Measurements from ENCODE around the gene FAM131B.
"Not testable (repeated sequence)": the region's sequence is repeated elsewhere in the genome, so short reads cannot be mapped to it uniquely, and the experiment has no call there.

FAM131B gene

DNA sequence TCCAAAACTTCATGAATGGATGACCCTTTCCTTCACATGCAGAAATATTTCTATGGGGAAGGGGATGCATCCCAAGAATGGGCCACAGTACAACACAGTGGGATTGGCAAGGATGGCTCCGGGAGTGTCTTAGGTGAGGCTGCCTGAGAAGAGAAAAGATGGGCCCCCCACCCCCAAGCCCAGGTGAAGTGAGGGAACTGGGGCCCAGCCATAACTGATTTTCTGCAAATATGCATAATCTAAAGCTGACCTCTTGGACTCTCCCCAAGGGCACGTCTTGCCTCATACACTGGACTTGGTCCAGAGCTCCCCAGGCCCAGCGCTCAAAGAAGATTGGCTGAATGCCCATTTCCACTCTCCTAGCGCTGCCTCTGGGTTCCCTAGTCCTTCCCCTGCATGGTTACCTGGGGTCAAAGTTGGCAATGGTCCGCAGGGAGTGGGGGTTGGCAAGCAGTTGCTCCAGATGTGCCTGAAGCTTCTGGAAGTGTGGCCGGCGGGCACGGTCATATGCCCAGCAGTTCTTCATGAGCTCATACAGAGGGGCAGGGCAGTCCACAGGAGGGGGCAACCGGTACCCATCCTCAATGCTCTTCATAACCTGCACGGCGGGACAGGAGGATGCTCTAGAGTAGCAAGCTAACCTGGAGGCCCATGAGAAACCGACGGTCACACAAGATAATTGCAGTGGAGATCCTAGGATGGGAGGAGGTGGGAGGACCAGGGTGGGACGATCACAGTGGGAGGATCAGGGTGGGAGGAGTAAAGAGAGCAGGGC is 30.9 kb upstream of the FAM131B start:
- DNase-seq (ENCODE audit: extremely low read depth, low read depth): no peak

DNA sequence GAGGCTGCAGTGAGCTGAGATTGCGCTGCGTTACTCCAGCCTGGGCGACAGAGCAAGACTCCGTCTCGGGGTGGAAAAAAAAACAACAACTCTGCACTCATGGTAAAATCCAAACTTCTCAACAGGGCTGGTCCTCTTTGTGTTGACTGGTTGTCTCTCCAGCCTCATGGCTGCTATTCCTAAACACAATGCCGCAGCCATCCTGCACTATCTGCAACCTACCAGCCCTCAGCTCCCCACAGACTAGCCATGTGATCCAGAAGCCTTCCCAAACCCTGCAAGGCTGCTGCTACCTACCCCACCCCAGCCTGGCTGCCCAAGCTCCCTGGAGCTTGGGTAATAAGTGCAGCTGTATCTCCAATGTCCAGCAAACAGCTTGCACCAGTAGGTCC is 30.4 kb upstream of the FAM131B start:
- TF ChIP-seq, protein P1, sequence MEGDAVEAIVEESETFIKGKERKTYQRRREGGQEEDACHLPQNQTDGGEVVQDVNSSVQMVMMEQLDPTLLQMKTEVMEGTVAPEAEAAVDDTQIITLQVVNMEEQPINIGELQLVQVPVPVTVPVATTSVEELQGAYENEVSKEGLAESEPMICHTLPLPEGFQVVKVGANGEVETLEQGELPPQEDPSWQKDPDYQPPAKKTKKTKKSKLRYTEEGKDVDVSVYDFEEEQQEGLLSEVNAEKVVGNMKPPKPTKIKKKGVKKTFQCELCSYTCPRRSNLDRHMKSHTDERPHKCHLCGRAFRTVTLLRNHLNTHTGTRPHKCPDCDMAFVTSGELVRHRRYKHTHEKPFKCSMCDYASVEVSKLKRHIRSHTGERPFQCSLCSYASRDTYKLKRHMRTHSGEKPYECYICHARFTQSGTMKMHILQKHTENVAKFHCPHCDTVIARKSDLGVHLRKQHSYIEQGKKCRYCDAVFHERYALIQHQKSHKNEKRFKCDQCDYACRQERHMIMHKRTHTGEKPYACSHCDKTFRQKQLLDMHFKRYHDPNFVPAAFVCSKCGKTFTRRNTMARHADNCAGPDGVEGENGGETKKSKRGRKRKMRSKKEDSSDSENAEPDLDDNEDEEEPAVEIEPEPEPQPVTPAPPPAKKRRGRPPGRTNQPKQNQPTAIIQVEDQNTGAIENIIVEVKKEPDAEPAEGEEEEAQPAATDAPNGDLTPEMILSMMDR (IDR thresholded peaks at IDR 0.05; ENCODE audit: low read depth, low read length): no peak
- no peak for DNase-seq (ENCODE audit: extremely low read depth, low read depth)

More for the DNA sequence above, 30.9 kb upstream of the FAM131B start:
- TF ChIP-seq, protein P1 (IDR thresholded peaks at IDR 0.05; ENCODE audit: low read depth, low read length): no peak

DNA sequence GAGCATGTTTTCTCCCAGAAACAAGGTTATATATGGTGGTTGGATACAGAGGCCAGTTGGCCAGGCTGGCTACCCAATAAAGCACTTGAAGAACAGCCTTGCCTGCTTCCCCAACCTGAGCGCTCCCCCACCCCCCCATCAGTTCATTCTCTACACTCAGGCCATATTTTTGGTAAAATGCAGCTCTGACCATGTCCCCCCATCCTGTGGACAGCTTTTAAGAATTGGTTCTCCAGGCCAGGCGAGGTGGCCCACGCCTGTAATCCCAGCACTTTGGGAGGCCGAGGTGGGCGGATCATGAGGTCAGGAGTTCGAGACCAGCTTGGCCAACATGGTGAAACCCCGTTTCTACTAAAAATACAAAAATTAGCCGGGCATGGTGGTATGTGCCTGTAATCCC is 29.9 kb upstream of the FAM131B start:
- not testable (repeated sequence) for DNase-seq (ENCODE audit: extremely low read depth, low read depth)

DNA sequence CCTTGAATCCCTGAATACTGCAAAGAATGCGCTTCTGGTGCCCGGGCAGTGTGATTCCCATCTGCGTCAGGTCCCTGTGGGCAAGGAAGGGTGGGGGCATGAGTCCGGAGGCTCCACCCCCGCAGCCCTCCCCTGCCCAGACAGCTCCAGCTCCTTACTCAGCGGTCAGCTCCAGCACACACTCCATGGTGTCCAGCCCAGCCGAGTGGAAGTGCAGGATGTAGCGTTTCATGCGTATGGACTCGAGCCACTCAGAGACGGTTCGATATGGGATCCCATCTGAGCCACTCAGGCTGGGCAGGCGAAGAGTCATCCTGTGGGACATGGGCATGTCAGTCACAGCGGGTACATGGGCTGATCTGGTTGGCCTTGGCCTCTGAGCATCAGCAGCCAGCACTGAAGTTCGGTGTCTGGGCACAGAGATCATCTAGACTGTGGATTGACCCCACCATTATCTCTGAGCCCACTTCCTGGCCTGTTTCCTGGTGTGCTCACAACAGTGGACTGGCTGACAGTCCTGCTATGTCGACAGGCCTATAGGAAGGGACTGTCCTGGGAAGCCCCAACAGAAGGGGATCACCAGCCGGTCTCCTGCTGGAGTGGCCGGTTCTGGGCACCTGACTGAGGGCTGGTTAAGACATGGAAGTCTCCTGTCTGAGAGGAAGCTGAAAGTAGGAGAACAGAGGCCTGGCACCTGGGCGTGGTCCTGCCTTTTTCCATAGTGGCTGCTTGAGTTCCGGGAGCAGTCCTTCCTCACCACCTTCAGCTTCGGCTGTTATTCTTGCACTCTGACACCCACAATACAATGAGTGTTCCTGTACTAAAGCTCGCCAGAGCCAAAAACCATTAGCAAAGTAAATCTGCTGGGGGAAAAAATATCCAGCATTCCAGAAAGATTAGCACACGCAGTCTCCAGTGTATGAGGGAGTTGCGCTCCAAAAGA is 29.2 kb upstream of the FAM131B start:
- TF ChIP-seq, protein P1 (IDR thresholded peaks at IDR 0.05; ENCODE audit: low read depth, low read length): no peak
- DNase-seq (ENCODE audit: extremely low read depth, low read depth): peak; percentile 46

DNA sequence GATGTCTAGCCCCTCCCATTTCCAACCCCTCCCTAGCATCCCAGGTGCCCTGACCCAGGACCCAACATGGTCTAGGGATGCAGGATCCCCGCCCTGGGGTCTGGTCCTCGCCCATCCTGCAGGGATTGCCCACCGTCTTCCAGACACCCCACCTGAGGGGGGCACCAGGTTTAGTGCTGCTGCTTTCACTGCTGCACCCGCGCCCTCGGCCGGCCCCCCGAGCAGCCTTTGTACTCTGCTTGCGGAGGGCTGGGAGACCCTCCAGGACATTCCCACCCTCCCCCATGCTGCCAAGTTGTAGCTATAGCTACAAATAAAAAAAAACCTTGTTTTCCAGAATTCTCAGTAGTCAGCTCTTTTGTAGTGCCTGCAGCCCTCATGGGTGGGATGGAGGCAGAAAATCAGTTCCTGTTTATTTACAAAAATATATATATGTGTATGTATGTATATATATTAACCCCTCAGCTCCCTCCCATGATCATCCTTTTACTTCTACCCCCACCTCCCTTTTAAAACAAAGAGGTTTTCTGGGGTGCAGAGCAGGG is 28.3 kb upstream of the FAM131B start:
- TF ChIP-seq, protein P1 (IDR thresholded peaks at IDR 0.05; ENCODE audit: low read depth, low read length): no peak
- no peak for DNase-seq (ENCODE audit: extremely low read depth, low read depth)

DNA sequence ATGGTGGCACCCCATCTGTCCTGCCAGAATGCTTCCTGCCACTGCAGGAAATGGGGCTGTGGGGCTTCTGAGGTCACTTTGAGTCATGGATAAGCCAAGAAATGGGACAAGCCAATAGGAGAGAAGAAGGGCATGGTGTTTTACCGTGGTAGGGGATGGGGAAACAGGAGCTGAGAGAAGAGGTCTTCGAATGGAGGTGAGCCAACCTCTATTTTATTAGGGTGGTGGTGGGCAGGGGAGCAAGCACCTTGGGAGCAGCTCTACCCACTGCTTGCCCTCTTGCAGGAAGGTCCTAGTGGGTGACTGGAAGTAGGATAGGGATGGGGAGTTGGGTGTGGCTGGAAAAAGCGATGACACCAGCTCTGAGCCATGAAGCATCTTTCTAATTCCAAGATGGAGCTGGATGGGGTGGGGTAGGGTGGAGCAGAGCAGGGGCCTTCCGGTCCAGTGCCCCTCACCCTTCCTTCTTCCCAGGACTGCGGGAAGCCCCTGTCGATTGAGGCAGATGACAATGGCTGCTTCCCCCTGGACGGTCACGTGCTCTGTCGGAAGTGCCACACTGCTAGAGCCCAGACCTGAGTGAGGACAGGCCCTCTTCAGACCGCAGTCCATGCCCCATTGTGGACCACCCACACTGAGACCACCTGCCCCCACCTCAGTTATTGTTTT is 27.7 kb upstream of the FAM131B start:
- TF ChIP-seq, protein P1 (IDR thresholded peaks at IDR 0.05; ENCODE audit: low read depth, low read length): no peak
- DNase-seq (ENCODE audit: extremely low read depth, low read depth): no peak

DNA sequence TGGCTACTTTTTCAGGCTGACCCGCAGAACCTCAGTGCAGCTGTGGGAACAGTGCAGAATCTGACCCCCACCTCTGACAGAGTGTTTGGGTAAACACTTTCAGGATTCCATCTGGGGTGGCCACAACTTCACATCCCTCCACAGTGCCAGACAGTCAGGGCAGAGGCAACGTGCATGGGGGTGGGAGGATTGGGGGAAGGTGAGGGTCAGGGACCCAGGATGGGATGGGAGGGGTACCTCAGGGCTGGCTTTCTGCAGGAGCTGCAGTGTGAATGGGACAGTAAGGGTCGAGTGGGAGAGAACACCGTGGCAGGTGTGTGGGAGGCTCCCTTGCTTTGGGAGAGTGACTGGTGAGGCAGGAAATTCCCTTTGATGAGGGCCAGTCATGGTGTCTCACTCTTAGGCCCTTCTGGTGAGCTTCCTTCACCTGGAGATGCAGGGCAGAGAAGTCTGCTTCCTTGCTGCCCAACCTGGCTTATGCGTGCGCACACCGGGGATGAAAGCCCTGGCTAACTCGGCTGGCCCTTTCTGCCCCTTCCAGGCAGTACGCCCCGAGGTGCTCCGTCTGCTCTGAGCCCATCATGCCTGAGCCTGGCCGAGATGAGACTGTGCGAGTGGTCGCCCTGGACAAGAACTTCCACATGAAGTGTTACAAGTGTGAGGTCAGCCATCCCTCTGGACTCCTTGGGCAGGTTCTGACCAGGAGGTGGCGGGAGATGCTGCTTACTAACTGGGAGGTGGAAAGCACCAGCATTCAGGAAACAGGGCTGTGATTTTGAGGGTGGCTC is 27.0 kb upstream of the FAM131B start:
- no peak for DNase-seq (ENCODE audit: extremely low read depth, low read depth)
- TF ChIP-seq, protein P1 (IDR thresholded peaks at IDR 0.05; ENCODE audit: low read depth, low read length): no peak

All from AG09319 (cell line).